ENCODE data around the gene PSMC3IP. TPM values are rescaled to one million over a fixed set of nuclear protein-coding genes. Genes with fewer than 3 reads are reported as not detected.

PSMC3IP gene
- total RNA-seq (2013) = 0.85 TPM
- polyA plus RNA-seq = 1 to 10 TPM in 1 of 3 donors, not detected in 2; 1.2 TPM
- not detected in 2 replicates for polyA minus RNA-seq
- total RNA-seq = 0.23 to 3.4 (median 1.5) reads per million in 11 experiments

- Histone ChIP-seq H3K79me2 (ENCODE audit: insufficient read depth, low read length) (peaks cover 27% of the 10 kb centered on the region), H2AFZ (ENCODE audit: insufficient read depth, low read depth, low read length, poor library complexity, severe bottlenecking) (peak within 1 kb of the TSS; percentile 87), H3K4me1 (ENCODE audit: control insufficient read depth in 1 of 2, insufficient read depth in 2 of 2, low read length in 2 of 2) (peaks cover 22 to 27% of the 10 kb centered on the region in 2 donors), H4K20me1 (ENCODE audit: insufficient read depth, low read length) (peaks cover 40% of the 10 kb centered on the region), H3K4me3 (replicated peaks in 1 of 3; ENCODE audit: low read depth in 2 of 3, low read length in 3 of 3) (peak within 1 kb of the TSS; percentile 34 to 75 (median 36)), H3K36me3 (replicated peaks in 1 of 2; ENCODE audit: control insufficient read depth in 1 of 2, insufficient read depth in 2 of 2, low read length in 2 of 2) (peaks cover 50 to 61% of the 10 kb centered on the region in 2 donors), H3K9me3 (replicated peaks in 1 of 2; ENCODE audit: control insufficient read depth in 1 of 2, insufficient read depth in 1 of 2, low read length in 2 of 2) (no peaks in the 10 kb centered on the region), H3K27ac (ENCODE audit: low read depth in 1 of 2, low read length in 2 of 2) (peak within 1 kb of the TSS; percentile 78 to 92), H3K9ac (ENCODE audit: insufficient read depth, low read length, poor library complexity, severe bottlenecking) (peak within 1 kb of the TSS; percentile 83), H3K4me2 (replicated peaks; ENCODE audit: extremely low read depth, low read length, poor library complexity, severe bottlenecking) (peak within 1 kb of the TSS; percentile 71), H3K27me3 (ENCODE audit: control insufficient read depth in 2 of 2, insufficient read depth in 2 of 2, low read length in 2 of 2) (no peaks in the 10 kb centered on the region)
- Mint-ChIP-seq H3K27ac (peak within 1 kb of the TSS; percentile 97 to 100 (median 99)), H3K9me3 (peaks cover 0 to 2% (median 0%) of the 10 kb centered on the region in 7 donors), H3K36me3 (peaks cover 51 to 70% of the 10 kb centered on the region in 2 donors), H3K27me3 (ENCODE audit: low read depth in 3 of 3) (peaks cover 0 to 2% (median 0%) of the 10 kb centered on the region in 3 donors), H3K4me1 (peaks cover 37% of the 10 kb centered on the region), H3K4me3 (peak within 1 kb of the TSS; percentile 85 to 97)
- DNase-seq = peak; percentile 97 to 98 (median 98)
- 0% methylated on average over 44 of the region's 52 CpGs for WGBS (ENCODE audit: insufficient coverage)
- intact Hi-C loops (cut with micrococcal nuclease) = loop anchor here (1.0 to 5.0 kb wide), 6 partner anchors 10 to 420 kb away; partner anchors contain the start of genes CCR10 (in 1 of the 2), CNTNAP1 (in 1 of the 2), COASY (in 1 of the 2) and MLX (in 1 of the 2)
- TF ChIP-seq, protein P1, sequence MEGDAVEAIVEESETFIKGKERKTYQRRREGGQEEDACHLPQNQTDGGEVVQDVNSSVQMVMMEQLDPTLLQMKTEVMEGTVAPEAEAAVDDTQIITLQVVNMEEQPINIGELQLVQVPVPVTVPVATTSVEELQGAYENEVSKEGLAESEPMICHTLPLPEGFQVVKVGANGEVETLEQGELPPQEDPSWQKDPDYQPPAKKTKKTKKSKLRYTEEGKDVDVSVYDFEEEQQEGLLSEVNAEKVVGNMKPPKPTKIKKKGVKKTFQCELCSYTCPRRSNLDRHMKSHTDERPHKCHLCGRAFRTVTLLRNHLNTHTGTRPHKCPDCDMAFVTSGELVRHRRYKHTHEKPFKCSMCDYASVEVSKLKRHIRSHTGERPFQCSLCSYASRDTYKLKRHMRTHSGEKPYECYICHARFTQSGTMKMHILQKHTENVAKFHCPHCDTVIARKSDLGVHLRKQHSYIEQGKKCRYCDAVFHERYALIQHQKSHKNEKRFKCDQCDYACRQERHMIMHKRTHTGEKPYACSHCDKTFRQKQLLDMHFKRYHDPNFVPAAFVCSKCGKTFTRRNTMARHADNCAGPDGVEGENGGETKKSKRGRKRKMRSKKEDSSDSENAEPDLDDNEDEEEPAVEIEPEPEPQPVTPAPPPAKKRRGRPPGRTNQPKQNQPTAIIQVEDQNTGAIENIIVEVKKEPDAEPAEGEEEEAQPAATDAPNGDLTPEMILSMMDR (IDR thresholded peaks at IDR 0.05) = no peak
Measured at GRCh38 chr17:42577532-42578281, at the start of gene PSMC3IP. PSMC3IP (minus strand) TSS chr17:42577729; CDS start chr17:42577686, 43 bp downstream.

DNA sequence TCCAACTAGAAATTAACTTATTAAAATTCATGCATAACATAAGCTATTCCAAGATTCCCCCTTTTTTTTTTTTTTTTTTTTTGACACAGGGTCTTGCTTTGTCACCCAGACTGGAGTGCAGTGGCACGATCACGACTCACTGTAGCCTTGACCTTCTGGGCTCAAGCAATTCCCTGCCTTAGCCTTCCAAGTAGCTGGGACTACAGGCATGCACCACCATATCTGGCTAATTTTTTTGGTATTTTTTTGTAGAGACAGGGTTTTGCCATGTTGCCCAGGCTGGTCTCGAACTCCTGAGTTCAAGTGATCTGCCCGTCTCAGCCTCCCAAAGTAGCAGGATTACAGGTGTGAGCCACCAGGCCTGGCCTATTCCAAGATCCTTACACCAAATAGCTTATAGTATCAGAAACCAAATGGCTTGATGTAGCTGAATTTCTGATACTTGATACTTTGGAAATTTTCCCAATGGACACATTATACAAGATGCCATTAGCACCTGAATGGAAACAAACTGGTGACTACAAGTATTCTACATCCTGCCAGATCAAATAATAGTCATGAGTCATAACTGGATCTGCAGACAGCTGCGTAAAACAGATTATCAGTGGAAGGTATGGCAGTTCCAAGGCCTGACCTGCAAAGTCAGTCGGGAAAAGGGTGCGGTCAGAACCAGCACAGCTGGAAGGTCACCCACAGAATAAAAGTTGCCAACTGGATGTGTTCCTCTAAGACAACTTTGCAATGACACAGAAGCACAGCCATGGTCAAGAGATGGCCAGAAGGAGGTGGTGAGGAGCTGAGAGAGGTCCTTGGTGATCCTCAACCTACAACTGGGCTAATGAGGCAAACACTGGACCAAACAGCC, 46.4 kb upstream of the PSMC3IP start:
- intact Hi-C loops (cut with micrococcal nuclease) = no loop called here

More for the DNA sequence above, 46.4 kb upstream of the PSMC3IP start:
- Histone ChIP-seq H3K9me3 (replicated peaks in 1 of 2; ENCODE audit: control insufficient read depth in 1 of 2, insufficient read depth in 1 of 2, low read length in 2 of 2) (no peaks in the 10 kb centered on the region), H3K4me1 (ENCODE audit: control insufficient read depth in 1 of 2, insufficient read depth in 2 of 2, low read length in 2 of 2) (no peaks in the 10 kb centered on the region), H3K27ac (ENCODE audit: low read depth in 1 of 2, low read length in 2 of 2) (no peak overlapping the region), H3K4me2 (replicated peaks; ENCODE audit: extremely low read depth, low read length, poor library complexity, severe bottlenecking) (no peak overlapping the region), H3K79me2 (ENCODE audit: insufficient read depth, low read length) (no peaks in the 10 kb centered on the region), H2AFZ (ENCODE audit: insufficient read depth, low read depth, low read length, poor library complexity, severe bottlenecking) (no peak overlapping the region), H3K36me3 (replicated peaks in 1 of 2; ENCODE audit: control insufficient read depth in 1 of 2, insufficient read depth in 2 of 2, low read length in 2 of 2) (no peaks in the 10 kb centered on the region), H3K9ac (ENCODE audit: insufficient read depth, low read length, poor library complexity, severe bottlenecking) (no peak overlapping the region), H3K27me3 (ENCODE audit: control insufficient read depth in 2 of 2, insufficient read depth in 2 of 2, low read length in 2 of 2) (no peaks in the 10 kb centered on the region), H4K20me1 (ENCODE audit: insufficient read depth, low read length) (no peaks in the 10 kb centered on the region), H3K4me3 (replicated peaks in 1 of 3; ENCODE audit: low read depth in 2 of 3, low read length in 3 of 3) (no peak overlapping the region)
- DNase-seq = no peak
- peaks cover 0 to 4% (median 2%) of the 10 kb centered on the region in 3 donors for H3K27me3 Mint-ChIP-seq (ENCODE audit: low read depth in 3 of 3)
- TF ChIP-seq, protein P1 (IDR thresholded peaks at IDR 0.05) = no peak
- no peaks in the 10 kb centered on the region for H3K9me3 Mint-ChIP-seq
- no peaks in the 10 kb centered on the region for H3K36me3 Mint-ChIP-seq
- WGBS (ENCODE audit: insufficient coverage) = 100% methylated on average over 5 of the region's 7 CpGs
- no peaks in the 10 kb centered on the region for H3K4me1 Mint-ChIP-seq
- H3K4me3 Mint-ChIP-seq = no peak overlapping the region
- H3K27ac Mint-ChIP-seq = no peak overlapping the region

All from CD14-positive monocyte (primary cell).